ENCODE results near the gene MCTP2. TPM values are rescaled to one million over a fixed set of nuclear protein-coding genes. Genes with fewer than 3 reads are reported as not detected.

MCTP2 gene
- total and polyA plus RNA-seq, 9 of the 15 experiments (the other 6 are each of a cell fraction or from before 2014, with no cell fraction given): 0.07 TPM; not detected in 8

DNA sequence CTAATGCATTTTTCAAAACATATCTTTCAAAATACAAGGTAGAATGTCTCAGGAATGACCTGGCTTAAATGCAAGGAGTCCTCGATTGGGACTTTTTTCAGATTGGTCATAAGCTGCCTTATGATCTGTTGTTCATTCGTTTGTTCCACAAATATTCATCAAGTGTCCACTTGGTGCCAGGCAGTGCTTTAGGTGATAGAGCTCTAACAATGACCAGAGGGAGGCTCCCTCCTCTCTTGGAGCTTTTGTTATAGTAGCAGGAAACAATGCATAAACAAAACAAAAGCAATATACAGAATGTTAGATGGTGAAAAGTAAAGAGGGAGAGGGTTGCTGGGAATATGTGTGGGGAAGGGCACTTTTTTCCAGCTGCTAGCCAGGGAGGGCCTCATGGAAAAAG lies 156.1 kb downstream of the MCTP2 start (continued):
- TF ChIP-seq, protein P1, sequence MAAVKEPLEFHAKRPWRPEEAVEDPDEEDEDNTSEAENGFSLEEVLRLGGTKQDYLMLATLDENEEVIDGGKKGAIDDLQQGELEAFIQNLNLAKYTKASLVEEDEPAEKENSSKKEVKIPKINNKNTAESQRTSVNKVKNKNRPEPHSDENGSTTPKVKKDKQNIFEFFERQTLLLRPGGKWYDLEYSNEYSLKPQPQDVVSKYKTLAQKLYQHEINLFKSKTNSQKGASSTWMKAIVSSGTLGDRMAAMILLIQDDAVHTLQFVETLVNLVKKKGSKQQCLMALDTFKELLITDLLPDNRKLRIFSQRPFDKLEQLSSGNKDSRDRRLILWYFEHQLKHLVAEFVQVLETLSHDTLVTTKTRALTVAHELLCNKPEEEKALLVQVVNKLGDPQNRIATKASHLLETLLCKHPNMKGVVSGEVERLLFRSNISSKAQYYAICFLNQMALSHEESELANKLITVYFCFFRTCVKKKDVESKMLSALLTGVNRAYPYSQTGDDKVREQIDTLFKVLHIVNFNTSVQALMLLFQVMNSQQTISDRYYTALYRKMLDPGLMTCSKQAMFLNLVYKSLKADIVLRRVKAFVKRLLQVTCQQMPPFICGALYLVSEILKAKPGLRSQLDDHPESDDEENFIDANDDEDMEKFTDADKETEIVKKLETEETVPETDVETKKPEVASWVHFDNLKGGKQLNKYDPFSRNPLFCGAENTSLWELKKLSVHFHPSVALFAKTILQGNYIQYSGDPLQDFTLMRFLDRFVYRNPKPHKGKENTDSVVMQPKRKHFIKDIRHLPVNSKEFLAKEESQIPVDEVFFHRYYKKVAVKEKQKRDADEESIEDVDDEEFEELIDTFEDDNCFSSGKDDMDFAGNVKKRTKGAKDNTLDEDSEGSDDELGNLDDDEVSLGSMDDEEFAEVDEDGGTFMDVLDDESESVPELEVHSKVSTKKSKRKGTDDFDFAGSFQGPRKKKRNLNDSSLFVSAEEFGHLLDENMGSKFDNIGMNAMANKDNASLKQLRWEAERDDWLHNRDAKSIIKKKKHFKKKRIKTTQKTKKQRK (IDR thresholded peaks at IDR 0.05; ENCODE audit: borderline replicate concordance, low read depth, low read length): no peak
- TF ChIP-seq BHLHE40 (IDR thresholded peaks at IDR 0.05; ENCODE audit: low read length) (no peak), YY1 (IDR thresholded peaks at IDR 0.05; ENCODE audit: borderline replicate concordance in 1 of 3, control insufficient read depth in 1 of 3, extremely low read depth in 1 of 3, insufficient read depth in 3 of 3, insufficient read length in 1 of 3, insufficient replicate concordance in 2 of 3, low read depth in 1 of 3, low read length in 2 of 3) (no peak)
- TF ChIP-seq, protein P2, sequence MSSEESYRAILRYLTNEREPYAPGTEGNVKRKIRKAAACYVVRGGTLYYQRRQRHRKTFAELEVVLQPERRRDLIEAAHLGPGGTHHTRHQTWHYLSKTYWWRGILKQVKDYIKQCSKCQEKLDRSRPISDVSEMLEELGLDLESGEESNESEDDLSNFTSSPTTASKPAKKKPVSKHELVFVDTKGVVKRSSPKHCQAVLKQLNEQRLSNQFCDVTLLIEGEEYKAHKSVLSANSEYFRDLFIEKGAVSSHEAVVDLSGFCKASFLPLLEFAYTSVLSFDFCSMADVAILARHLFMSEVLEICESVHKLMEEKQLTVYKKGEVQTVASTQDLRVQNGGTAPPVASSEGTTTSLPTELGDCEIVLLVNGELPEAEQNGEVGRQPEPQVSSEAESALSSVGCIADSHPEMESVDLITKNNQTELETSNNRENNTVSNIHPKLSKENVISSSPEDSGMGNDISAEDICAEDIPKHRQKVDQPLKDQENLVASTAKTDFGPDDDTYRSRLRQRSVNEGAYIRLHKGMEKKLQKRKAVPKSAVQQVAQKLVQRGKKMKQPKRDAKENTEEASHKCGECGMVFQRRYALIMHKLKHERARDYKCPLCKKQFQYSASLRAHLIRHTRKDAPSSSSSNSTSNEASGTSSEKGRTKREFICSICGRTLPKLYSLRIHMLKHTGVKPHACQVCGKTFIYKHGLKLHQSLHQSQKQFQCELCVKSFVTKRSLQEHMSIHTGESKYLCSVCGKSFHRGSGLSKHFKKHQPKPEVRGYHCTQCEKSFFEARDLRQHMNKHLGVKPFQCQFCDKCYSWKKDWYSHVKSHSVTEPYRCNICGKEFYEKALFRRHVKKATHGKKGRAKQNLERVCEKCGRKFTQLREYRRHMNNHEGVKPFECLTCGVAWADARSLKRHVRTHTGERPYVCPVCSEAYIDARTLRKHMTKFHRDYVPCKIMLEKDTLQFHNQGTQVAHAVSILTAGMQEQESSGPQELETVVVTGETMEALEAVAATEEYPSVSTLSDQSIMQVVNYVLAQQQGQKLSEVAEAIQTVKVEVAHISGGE (CRISPR knock-in tag; IDR thresholded peaks at IDR 0.05): no peak

Data from K562 (cell line).